ENCODE data around the gene ARL2. TPM values are rescaled to one million over a fixed set of nuclear protein-coding genes. Genes with fewer than 3 reads are reported as not detected.
"Not testable (repeated sequence)": the region's sequence is repeated elsewhere in the genome, so short reads cannot be mapped to it uniquely, and the experiment has no call there.

Gene ARL2
- polyA plus RNA-seq, 1 donor (not counting 4 experiments of a cell fraction or from before 2014, with no cell fraction given): 77.8 TPM

DNA sequence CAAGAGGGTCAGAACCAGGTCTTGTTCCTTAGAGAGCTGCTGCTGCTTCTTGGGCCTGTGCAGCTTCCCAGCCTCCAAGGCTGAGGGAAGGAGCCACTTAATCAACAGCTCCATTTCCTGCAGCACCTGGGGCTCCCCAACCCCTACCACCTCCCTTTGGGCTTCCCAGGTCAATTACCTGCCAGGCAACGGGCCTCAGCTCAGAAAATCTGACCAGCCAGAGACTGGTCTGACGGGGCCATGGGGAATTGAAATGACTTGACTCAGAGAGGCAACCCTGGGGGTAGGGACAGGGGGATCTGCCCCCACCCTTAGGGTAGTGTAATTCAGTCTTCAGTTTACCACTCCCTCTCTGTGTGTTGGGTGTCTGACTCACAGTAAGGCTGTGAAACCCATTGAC is 37.3 kb upstream of the ARL2 start:
- no peaks in the 10 kb centered on the region for H3K36me3 ChIP-seq (ENCODE audit: control insufficient read depth in 2 of 2, extremely low read depth in 1 of 2, insufficient read depth in 2 of 2, low read length in 2 of 2)
- DNase-seq (ENCODE audit: low read depth, low spot score): no peak
- H3K9me3 ChIP-seq (ENCODE audit: control insufficient read depth, low read depth, low read length): no peaks in the 10 kb centered on the region
- no peaks in the 10 kb centered on the region for H3K79me2 ChIP-seq (ENCODE audit: control insufficient read depth, insufficient read depth, low read length)
- FAIRE-seq: no peak
- no peaks in the 10 kb centered on the region for H3K4me1 ChIP-seq (ENCODE audit: control insufficient read depth, extremely low read depth, insufficient read depth, low read length)
- no peak overlapping the region for H3K27ac ChIP-seq (ENCODE audit: control insufficient read depth, insufficient read depth, low read length)
- no peaks in the 10 kb centered on the region for H3K27me3 ChIP-seq (ENCODE audit: control insufficient read depth, extremely low read depth, insufficient read depth, low read length)
- H3K4me2 ChIP-seq (ENCODE audit: control insufficient read depth, extremely low read depth, insufficient read depth, low read depth, low read length): no peak overlapping the region
- H4K20me1 ChIP-seq (ENCODE audit: control insufficient read depth, extremely low read depth, insufficient read depth, low read length): no peaks in the 10 kb centered on the region
- no peak overlapping the region for H3K9ac ChIP-seq (ENCODE audit: control insufficient read depth, extremely low read depth, insufficient read depth, low read length)
- H2AFZ ChIP-seq (ENCODE audit: control insufficient read depth, low read length): no peak overlapping the region
- dilution Hi-C loops (cut with MboI; ENCODE audit: extremely low pct_ligation_motif_present, low sequenced_read_pairs): no loop called here
- no peak overlapping the region for H3K4me3 ChIP-seq (ENCODE audit: control insufficient read depth in 2 of 3, extremely low read depth in 1 of 3, insufficient read depth in 2 of 3, low read depth in 1 of 3, low read length in 3 of 3)
- TF ChIP-seq EZH2 (IDR thresholded peaks at IDR 0.05; ENCODE audit: low read length): no peak
- TF ChIP-seq, protein P1, sequence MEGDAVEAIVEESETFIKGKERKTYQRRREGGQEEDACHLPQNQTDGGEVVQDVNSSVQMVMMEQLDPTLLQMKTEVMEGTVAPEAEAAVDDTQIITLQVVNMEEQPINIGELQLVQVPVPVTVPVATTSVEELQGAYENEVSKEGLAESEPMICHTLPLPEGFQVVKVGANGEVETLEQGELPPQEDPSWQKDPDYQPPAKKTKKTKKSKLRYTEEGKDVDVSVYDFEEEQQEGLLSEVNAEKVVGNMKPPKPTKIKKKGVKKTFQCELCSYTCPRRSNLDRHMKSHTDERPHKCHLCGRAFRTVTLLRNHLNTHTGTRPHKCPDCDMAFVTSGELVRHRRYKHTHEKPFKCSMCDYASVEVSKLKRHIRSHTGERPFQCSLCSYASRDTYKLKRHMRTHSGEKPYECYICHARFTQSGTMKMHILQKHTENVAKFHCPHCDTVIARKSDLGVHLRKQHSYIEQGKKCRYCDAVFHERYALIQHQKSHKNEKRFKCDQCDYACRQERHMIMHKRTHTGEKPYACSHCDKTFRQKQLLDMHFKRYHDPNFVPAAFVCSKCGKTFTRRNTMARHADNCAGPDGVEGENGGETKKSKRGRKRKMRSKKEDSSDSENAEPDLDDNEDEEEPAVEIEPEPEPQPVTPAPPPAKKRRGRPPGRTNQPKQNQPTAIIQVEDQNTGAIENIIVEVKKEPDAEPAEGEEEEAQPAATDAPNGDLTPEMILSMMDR (optimal IDR thresholded peaks at IDR 0.05 in 1 of 3, IDR thresholded peaks at IDR 0.05 in 1 of 3, conservative IDR thresholded peaks at IDR 0.05 in 1 of 3; ENCODE audit: extremely low read depth in 1 of 3, insufficient read depth in 2 of 3, low read length in 3 of 3): no peak
- no peaks in the 10 kb centered on the region for H3K9me1 ChIP-seq (ENCODE audit: control insufficient read depth, extremely low read depth, insufficient read depth, low read length)

DNA sequence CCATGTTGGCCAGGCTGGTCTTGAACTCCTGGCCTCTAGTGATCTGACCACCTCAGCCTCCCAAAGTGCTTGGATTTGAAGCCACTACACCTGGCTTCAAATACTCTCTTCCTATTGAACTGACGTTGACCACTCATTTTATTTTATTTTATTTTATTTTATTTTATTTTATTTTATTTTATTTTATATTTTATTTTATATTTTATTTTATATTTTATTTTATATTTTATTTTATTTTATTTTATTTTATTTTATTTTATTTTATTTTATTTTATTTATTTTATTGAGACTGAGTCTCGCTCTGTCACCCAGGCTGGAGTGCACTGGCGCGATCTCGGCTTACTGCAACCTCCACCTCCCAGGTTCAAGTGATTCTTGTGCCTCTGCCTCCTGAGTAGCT is 30.6 kb upstream of the ARL2 start:
- FAIRE-seq; dilution Hi-C loops (cut with MboI; ENCODE audit: extremely low pct_ligation_motif_present, low sequenced_read_pairs): not testable (repeated sequence)

More for the DNA sequence above, 30.6 kb upstream of the ARL2 start:
- H3K27ac ChIP-seq (ENCODE audit: control insufficient read depth, insufficient read depth, low read length); H3K27me3 ChIP-seq (ENCODE audit: control insufficient read depth, extremely low read depth, insufficient read depth, low read length); H2AFZ ChIP-seq (ENCODE audit: control insufficient read depth, low read length); H4K20me1 ChIP-seq (ENCODE audit: control insufficient read depth, extremely low read depth, insufficient read depth, low read length); H3K9me3 ChIP-seq (ENCODE audit: control insufficient read depth, low read depth, low read length); H3K4me1 ChIP-seq (ENCODE audit: control insufficient read depth, extremely low read depth, insufficient read depth, low read length); H3K36me3 ChIP-seq (ENCODE audit: control insufficient read depth in 2 of 2, extremely low read depth in 1 of 2, insufficient read depth in 2 of 2, low read length in 2 of 2); H3K79me2 ChIP-seq (ENCODE audit: control insufficient read depth, insufficient read depth, low read length); H3K4me2 ChIP-seq (ENCODE audit: control insufficient read depth, extremely low read depth, insufficient read depth, low read depth, low read length); DNase-seq (ENCODE audit: low read depth, low spot score); H3K4me3 ChIP-seq (ENCODE audit: control insufficient read depth in 2 of 3, extremely low read depth in 1 of 3, insufficient read depth in 2 of 3, low read depth in 1 of 3, low read length in 3 of 3); H3K9me1 ChIP-seq (ENCODE audit: control insufficient read depth, extremely low read depth, insufficient read depth, low read length); H3K9ac ChIP-seq (ENCODE audit: control insufficient read depth, extremely low read depth, insufficient read depth, low read length): not testable (repeated sequence)
